Stimulated activated CD8-positive, alpha-beta memory T cell treated with anti-CD3 and anti-CD28 coated beads, Interleukin-12 subunit alpha, Interleukin-12 subunit beta, amount 100 ng/mL, for 1 hour (primary cell): ENCODE measurements around the gene DOCK11.

Experiments
- DNase-seq: peaks from one replicate; pipeline ENCODE4 v3.0.0-alpha.2; 2020; ENCODE audit warnings: low read depth

DOCK11 gene

DNA sequence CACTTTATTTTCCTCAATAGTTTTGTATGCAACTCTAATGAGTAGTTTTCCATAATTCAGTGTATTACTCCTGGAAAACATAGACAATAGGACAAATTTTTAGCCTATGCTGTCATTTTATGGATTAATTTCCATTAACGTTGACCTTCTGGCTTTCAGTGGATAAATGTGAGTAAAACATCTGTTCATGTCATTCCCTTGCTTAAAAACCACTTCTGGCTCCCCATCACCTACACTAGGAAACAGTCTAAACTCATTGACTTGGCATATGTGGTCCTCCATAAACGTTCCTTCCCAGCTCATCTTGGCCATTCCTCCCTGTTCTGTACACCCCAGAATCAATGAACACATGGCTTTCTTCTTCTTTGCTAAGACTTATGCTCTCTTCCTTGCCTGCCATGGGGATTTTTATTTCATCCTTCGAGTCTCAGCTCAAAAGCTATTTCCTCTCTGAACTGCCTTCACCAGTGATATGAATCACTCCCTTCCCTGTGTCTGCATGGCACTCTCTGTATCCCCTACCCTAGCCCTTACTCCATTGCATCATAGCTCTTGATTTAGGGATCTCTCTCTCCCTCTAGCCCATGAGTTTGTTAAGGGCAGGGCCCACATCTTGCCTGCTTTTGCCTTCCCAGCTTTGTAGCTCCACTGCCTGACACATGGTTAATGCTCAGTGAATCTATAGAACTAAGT, 34.8 kb downstream of the DOCK11 start:
- DNase-seq = no peak

DNA sequence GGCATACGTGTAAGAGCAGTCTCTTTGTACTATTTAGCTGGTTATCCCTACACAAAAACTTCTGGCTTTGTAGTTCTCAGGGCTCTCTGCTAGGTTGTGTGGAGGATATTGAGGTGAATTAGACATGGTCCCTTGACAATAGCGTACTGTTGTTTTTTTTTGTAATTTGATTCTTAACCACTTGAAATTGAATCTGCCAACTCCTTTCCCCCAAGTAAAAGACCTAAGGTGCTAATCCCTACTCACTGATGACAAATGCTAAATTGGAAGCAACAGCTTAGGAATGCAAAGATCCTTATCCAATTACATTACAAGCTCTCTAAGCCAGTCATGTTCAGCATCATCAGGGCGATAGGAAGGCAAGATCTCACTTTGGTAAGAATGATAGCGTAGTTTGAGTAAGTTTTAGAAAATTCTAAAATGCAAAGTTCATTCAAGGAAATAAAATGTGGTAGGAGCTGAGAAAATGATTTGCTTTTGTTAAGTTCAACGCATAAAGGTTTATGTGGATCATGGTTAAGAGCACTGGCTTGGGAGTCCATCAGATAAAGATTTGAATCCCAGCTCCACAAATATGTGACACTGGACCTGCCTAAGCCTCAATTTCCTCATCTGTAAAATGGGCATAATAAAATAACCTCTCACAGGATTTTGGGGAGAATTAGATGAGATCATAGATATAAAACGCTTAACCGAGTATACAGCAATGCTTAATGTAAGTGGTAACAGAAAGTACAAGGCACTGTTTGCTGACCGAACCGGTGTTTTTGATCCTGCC, 39.3 kb downstream of the DOCK11 start:
- DNase-seq = no peak

DNA sequence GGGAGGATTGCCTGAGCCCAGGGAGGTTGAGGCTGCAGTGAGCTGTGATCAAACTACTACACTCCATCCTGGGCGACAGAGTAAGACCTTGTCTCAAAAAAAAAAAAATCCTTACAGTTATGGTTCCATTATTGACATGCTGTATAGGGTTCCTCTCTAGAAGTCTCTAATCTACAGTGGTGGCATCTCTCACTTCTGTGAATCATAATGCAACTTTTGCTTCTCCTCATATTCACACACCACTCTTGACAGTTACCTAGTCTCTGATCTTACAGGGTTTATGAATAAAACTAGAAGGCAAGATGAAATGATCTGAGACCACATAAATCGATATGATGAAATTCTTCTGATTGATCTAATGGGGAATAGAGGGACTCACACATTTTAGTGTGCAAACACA, 40.6 kb downstream of the DOCK11 start:
- DNase-seq = no peak

DNA sequence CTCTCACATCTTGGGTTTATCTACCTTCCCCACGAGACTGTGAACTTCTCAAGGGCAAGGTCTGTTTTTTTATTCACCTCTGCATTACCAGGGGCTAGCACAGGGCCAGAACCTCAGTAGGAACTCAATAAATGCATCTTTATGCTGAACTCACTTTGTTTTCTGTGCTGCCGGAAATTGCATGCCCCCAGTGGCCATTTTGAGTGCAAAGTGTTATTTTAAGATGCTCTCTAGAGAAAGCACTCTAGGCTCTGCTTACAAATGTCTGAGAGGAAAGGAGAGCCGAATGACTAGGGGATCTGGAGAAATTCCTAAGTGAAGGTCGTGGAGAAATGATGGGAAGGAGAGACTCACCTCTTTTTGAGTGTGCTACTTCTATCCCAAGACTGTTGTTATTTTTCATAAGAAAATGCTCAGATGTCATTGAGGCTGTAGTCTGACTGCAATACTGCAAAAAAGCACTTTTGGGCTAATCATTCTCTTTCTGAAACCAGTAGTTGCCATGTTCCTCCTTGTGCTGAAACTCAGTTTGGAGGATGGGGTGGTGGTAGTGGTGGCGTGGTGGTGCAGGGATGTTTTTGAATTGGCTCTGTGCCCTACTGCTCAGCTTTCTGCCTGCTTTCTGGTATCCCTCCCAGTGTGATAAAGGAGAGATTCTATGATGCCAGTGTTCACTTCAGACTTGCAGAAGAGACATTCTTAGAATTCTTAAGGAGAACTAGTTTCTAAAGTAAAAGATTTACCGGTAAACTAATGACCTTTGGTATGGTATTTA, 41.3 kb downstream of the DOCK11 start:
- DNase-seq = no peak

DNA sequence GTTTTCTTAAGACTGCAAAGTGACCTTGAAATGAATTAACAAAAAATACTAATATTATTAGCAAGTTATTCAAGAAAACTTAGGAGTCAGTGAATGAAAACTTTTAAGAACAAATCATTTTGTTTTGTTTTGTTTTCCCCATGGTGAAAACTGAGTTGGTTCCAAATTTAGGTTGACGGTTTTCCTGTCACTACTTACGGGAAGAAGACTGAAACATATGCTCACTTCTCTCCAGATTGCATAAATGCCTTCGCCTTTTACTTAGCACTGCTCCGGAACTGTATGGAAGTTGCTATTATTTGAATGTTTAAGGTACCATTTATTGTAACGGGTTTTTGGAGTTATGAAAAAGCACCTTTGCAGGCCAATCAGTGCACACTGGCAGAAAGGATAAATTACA, 42.8 kb downstream of the DOCK11 start:
- no peak for DNase-seq

DNA sequence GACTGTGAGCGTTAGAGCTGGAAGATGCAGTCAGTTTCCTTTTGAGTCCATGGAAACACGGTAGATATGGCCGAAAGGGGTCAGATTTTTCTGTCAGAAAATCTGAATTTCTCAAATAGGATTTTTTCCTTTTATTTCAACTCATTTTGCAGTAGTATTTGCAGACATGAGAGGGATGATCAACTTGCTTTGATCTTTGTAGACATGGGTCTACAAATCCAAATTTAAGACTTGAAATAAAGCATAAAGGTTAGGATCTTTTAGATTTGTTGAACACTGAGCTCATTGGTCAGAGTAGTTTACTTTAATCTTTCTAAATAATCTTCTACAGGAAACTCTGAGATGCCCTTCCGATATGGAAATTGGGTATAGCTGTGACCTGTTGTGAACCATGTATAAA, 44.7 kb downstream of the DOCK11 start:
- DNase-seq = no peak

DNA sequence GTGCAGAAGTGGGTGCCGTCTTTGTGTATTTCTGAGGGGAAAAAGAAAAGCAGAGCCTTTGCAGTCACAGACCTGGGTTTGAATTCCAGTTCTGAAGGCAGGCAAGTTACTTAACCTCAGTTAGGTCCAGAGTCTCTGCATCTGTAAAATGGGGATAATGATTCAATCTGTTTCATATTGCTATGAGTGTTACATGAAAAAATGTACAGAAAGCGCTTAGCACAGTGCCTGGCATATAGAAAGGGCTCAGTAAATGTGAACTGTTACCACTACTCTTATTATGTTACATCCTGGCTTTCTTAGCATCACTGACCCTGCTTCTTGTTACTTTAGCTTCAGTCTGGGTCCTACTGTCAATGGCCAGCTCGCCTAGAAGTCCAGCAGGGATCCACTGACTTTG, 45.9 kb downstream of the DOCK11 start:
- no peak for DNase-seq

DNA sequence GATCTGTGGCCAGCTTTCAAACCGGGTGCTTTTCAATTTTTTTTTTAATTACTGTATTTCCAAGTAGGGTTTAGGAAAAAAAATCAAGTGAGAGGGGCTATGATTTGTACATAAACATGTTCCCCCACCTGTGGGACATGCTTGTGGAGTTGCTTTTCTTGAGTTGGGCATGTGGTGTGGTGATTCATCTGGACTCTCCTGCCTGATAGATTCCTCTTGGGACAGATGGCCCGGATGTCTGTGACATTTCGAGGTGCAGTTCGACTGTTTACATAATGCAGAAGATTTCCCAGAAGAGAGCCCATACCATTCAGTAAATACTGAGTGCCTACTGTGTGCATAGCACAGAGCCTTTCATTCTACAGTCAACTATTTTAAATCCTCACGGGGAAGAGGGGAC, 49.9 kb downstream of the DOCK11 start:
- no peak for DNase-seq

DNA sequence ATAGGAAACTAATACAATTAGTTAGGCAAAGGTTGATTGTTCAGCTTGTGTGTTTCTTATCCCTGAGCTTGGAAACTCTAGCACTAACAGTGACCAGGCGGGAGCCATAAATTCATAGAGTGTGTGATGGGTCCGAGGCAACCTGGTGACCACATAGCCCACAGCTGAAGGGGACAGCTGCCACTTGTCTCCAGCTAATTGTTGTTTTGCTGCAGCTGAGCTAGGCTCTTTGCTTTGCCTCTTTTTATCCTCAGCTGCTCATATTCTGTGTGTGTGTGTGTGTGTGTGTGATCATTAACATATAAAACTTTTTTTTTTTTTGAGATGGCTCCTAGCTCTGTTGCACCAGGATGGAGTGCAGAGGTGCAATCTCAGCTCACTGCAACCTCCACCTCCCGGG, 53.2 kb downstream of the DOCK11 start:
- no peak for DNase-seq

DNA sequence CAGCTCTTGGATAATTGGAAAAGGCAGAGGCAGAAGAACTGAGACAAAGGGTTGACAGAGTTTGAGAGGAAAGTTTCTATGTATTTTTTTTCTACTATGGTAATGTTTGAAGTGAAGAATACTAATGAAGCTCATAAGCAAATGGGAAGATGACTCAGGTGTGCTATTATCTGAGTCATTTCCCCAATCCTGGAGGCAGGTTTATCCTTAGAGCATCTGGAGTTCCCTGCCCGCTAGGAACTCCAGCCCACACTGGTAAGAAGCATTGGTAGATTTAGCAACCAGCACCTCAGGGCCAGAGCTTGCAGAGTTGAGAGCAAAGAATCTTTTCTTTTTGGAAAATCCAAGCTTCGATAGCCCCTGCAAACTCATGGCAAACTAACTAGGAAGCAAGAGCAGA, 55.2 kb downstream of the DOCK11 start:
- no peak for DNase-seq

DNA sequence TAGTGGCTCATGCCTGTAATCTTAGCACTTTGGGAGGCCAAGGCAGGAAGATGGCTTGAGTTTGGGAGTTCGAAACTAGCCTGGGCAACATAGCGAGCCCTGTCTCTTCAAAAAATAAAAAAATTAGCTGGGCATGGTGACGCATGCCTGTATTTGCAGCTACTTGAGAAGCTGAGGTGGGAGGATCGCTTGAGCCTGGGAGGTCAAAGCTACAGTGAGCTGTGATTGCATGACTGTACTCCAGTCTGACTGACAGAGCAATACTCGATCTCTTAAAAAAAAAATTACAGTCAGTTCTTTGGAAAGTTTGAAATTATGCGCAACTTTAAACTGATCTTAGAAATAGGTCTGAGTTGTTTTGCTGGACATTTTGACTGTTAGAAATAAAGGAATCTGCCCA, 55.8 kb downstream of the DOCK11 start:
- DNase-seq = no peak

DNA sequence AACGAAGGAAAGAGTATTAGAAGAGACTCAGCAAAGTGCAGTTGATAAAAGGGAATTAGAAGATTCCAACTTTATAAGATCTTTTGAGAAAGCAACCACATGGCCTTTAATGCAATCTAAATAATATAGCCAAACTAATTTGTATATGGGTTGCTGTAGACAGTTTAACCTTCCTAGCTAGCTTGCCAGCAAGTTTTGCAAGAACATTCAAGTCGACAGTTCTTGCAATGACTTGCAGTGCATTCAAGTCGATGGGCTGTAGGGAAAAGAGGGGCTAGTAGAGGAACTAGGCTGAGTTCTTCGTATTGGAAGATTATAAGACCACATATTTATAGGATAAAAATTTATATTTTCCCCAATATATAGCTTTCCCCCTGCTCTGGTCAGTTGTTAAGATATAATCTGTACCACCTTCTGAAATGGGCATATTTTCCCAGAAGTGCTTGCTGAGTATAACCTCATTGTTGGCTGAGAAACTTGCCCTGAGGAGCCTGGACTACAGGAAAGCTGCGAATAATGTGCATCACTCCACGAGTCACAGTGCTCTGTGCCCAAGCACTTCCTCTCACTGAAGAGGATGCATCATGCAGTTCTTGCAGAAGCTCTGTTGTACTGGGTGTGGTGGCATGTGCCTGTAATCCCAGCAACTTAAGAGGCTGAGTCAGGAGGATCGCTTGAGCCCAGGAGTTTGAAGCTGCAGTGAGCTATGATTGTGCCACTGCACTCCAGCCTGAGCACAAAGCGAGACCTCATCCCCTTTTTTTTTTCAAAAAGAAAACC, 56.7 kb downstream of the DOCK11 start:
- DNase-seq = no peak

DNA sequence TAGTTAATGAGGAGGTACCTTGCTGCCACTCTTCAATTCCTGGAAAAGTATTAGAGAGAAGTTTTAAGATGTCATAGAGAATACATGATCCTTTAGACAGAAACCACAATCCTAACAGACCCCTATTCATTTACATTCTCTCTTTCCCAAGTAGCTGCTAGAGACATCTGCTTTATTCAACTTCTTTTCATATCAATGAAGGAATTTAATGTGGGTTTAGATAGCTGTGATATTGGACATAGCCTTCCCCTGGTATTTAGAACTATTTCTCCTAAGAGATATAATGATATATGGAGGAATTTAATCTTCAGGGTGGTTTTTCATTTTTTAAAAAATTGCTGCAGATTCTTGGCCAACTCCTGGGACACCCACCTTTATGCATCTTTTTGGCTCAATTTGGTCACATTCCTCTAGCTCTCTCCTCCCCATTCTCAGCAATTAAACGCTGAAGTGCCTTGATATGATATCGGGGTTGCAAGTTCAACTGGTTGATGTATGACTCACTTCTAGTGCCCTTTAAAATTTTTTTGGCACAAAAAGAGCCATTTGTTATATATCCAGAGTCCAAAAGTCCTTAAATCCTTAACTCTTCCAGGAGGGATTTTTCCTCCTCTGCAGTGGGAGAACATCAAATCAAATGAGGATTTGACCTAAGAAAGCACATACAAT, 57.6 kb downstream of the DOCK11 start:
- no peak for DNase-seq

DNA sequence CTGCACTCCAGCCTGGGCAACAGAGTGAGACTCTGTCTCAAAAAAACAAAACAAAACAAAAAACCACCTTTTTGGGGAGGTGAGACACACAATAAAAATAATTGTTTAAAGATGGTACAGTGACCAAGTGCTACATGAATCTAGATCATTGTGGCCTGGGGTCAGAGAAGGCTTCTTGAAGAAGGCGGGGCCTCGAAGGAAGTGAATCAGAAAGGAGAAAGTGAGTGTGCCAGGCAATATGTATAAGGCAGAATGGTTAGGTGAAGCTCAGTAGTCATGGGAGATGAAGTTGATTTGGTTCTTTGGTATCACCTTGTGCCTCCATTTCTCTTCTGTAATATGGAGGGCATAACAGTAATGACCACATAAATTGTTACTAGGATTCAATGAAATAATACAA, 58.9 kb downstream of the DOCK11 start:
- DNase-seq = no peak

DNA sequence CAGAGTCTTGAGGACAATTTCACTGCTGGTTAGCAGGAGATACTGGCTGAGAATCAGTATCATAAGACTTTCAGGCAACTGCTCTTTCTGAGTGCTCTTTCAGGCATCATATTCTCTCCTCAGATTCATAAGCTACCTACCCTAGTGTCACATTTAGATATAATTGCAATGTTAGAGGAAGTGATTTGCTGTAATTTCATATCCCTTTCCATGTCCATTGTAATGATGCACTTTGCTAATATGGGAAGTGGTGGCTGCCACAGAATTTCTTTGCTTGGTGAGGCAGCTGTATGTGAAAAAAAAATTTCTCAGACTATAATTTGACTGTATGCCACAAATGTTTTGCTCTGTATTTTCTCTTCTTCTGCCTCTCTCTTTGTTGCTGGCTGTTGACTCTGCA, 63.3 kb downstream of the DOCK11 start:
- no peak for DNase-seq

DNA sequence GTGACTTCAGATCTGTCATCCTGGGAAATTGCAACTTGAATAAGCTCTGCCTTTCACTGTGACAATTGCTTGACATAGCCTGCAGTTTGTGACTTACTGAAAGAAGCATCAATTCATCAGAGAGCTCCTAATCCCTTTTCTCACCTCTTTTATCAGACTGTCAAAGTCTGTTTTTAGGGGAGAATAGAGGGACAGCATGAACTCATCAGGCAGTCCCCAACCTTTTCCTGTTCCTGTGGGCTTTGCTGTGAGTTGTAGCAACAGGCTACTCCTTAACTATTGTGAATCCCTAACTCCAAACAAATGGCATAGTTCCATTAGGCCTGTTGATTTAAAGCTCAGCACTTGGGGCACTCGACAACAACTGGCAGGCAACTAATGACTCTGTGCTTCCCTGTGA, 64.9 kb downstream of the DOCK11 start:
- no peak for DNase-seq

DNA sequence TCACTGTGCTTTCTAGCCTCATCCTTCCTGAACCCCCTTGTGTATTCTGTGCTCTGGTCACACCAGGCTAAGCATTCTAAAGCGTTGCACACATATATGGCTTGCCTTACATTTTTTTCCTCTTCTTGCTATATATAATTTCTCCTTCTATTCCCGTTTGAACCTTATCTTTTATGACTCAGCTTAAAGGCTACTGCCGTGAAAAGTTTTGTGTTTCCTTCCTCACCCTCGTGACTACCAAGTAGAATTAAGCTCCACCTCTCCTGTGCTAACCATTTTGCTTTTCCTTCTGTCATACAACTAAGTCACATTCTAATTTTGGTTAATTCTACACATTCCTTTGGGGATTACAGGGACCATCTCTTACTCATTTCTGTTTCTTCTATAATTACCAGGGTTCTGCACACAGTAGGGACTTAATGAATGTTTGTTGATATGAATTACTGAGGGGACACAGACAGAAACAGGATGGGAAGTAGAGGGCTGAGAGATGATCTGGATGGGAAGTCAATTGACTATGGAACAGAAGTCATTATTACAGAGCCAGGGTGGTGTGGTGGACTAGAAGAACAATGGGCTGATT, 67.1 kb downstream of the DOCK11 start:
- DNase-seq = no peak

DNA sequence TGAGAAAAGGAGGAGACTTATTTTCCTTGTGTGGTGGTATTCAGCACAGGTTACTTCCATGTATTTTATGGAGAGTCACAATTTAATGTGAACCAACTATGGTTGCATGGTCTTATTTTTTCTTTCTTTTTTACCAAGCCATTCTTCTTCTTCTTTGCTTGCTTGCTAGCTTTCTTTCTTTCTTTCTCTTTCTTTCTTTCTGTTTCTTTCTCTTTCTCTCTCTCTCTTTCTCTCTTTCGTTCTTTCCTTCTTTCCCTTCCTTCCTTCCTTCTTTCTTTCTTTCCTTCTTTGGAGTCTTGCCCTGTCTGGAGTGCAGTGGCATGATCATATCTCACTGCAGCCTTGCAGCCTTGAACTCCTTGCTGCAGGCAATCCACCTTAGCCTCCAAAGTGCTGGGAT, 68.9 kb downstream of the DOCK11 start:
- no peak for DNase-seq

DNA sequence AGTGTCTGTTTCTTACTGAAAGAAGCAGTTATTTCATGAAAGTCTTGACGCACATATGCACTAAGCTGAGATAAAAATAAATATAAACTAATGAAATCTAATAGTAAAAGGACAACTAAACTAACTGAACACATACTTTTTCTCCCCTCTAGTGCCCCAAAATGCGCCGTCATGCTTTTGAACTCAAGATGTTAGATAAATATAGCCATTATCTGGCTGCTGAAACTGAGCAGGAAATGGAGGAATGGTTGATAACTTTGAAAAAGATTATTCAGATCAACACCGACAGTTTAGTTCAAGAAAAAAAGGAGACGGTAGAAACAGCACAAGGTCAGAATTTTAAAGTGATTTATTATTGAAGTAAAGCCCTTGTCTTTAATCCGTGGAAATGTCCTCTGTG, 70.2 kb downstream of the DOCK11 start:
- DNase-seq = no peak

DNA sequence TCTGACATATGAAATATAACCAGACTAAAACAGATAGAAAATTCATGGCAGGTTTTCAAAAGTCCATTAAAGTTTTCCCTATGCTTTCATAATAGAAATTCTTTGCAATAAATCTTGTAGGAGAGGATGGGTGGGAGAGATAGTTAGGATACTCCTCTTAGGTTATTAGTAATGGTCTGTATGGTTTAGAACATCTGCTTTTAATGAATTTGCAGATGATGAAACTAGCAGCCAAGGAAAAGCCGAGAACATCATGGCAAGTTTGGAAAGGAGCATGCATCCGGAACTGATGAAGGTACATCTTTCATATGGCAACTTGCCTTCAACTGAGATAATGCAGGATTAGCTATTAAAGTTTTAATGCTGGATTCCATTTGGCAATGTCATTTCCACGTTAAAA, 70.7 kb downstream of the DOCK11 start:
- DNase-seq = no peak

DNA sequence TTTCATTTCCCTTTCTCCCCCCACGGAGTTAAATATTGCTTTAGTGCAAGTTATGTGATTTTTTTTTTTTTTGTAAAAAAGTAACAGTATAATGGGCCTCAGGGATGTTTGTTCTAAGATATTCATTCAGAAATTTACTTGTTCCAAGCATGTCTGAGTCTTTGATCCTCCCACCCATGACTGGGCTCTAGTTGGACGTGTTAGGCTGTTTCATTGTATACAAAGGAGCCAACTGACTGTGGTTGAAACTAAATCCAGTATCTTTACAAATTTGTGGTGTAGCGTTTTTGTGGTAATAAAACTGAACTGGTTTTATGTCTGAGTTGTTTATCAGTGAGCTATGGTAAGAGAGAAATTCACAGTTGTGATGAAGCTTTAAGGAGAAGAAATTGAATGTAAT, 74.1 kb downstream of the DOCK11 start:
- no peak for DNase-seq
